HUES48 (cell line): ENCODE measurements around the gene CPB2.

Experiments used
- H3K27ac ChIP-seq: one replicate; pipeline ENCODE4 v1.7.0; 2013; ENCODE audit warnings: low read depth, low read length, inconsistent platforms
- H3K27me3 ChIP-seq: 2 replicates; pipeline ENCODE4 v1.6.1; 2013; ENCODE audit warnings: mild to moderate bottlenecking, low read length; ENCODE audit not compliant: control insufficient read depth, insufficient read depth
- H3K36me3 ChIP-seq: 2 replicates; pipeline ENCODE4 v1.6.1; 2013; ENCODE audit warnings: low read length; ENCODE audit not compliant: control insufficient read depth, insufficient read depth
- H3K4me1 ChIP-seq: 2 replicates; pipeline ENCODE4 v1.6.1; 2013; ENCODE audit warnings: mild to moderate bottlenecking, low read length; ENCODE audit not compliant: control insufficient read depth, insufficient read depth
- H3K4me3 ChIP-seq: 2 replicates; pipeline ENCODE4 v1.5.1; 2013; ENCODE audit warnings: mild to moderate bottlenecking, low read depth, low read length
- H3K9ac ChIP-seq: 2 replicates; pipeline ENCODE4 v1.6.1; 2013; ENCODE audit warnings: mild to moderate bottlenecking, low read depth, low read length, moderate library complexity
- H3K9me3 ChIP-seq: 2 replicates; pipeline ENCODE4 v1.6.1; 2013; ENCODE audit warnings: low read length; ENCODE audit not compliant: control insufficient read depth, insufficient read depth

CPB2 gene

GRCh38 chr13:46104868-46105267 lies at the start of gene CPB2:
Gene CPB2, minus strand, starts transcription at chr13:46105033. Its CDS starts 24 bp downstream, at chr13:46105009.
- no peak within 1 kb of the TSS for H3K4me3 ChIP-seq
- H3K27ac ChIP-seq: no peak within 1 kb of the TSS
- no peaks in the 10 kb centered on the region for H3K27me3 ChIP-seq
- no peaks in the 10 kb centered on the region for H3K36me3 ChIP-seq
- H3K4me1 ChIP-seq: no peaks in the 10 kb centered on the region
- no peak within 1 kb of the TSS for H3K9ac ChIP-seq
- H3K9me3 ChIP-seq: no peaks in the 10 kb centered on the region

GRCh38 chr13:46154136-46154801 lies 49.4 kb upstream of the CPB2 start:
- Histone ChIP-seq H3K4me1 (no peaks in the 10 kb centered on the region), H3K36me3 (no peaks in the 10 kb centered on the region)

GRCh38 chr13:46152627-46153328 lies 47.9 kb upstream of the CPB2 start:
- H3K9me3 ChIP-seq: no peaks in the 10 kb centered on the region
- no peak overlapping the region for H3K9ac ChIP-seq
- no peak overlapping the region for H3K4me3 ChIP-seq
- H3K4me1 ChIP-seq: peaks cover 9% of the 10 kb centered on the region
- no peak overlapping the region for H3K27ac ChIP-seq
- no peaks in the 10 kb centered on the region for H3K27me3 ChIP-seq
- no peaks in the 10 kb centered on the region for H3K36me3 ChIP-seq

More at GRCh38 chr13:46154136-46154801, 49.4 kb upstream of the CPB2 start:
- Histone ChIP-seq H3K4me3 (no peak overlapping the region), H3K9me3 (no peaks in the 10 kb centered on the region), H3K9ac (no peak overlapping the region), H3K27me3 (no peaks in the 10 kb centered on the region), H3K27ac (no peak overlapping the region)

GRCh38 chr13:46150134-46150693 lies 45.4 kb upstream of the CPB2 start:
- no peak overlapping the region for H3K4me3 ChIP-seq
- no peak overlapping the region for H3K9ac ChIP-seq
- no peaks in the 10 kb centered on the region for H3K9me3 ChIP-seq
- H3K4me1 ChIP-seq: peaks cover 23% of the 10 kb centered on the region
- H3K36me3 ChIP-seq: no peaks in the 10 kb centered on the region
- H3K27ac ChIP-seq: no peak overlapping the region
- H3K27me3 ChIP-seq: no peaks in the 10 kb centered on the region

GRCh38 chr13:46149272-46150133 lies 44.7 kb upstream of the CPB2 start:
- peaks cover 27% of the 10 kb centered on the region for H3K4me1 ChIP-seq
- H3K9ac ChIP-seq: no peak overlapping the region
- H3K27me3 ChIP-seq: no peaks in the 10 kb centered on the region
- H3K4me3 ChIP-seq: no peak overlapping the region
- H3K9me3 ChIP-seq: no peaks in the 10 kb centered on the region
- H3K27ac ChIP-seq: no peak overlapping the region
- no peaks in the 10 kb centered on the region for H3K36me3 ChIP-seq

GRCh38 chr13:46146898-46147297 lies 42.1 kb upstream of the CPB2 start:
- no peaks in the 10 kb centered on the region for H3K27me3 ChIP-seq
- H3K36me3 ChIP-seq: no peaks in the 10 kb centered on the region
- peaks cover 38% of the 10 kb centered on the region for H3K4me1 ChIP-seq
- H3K9me3 ChIP-seq: no peaks in the 10 kb centered on the region
- no peak overlapping the region for H3K27ac ChIP-seq
- H3K9ac ChIP-seq: no peak overlapping the region
- H3K4me3 ChIP-seq: no peak overlapping the region

- H3K4me1 ChIP-seq: peaks cover 38% of the 10 kb centered on the region
- no peaks in the 10 kb centered on the region for H3K36me3 ChIP-seq
- H3K27ac ChIP-seq: no peak overlapping the region
- H3K9ac ChIP-seq: no peak overlapping the region
- H3K9me3 ChIP-seq: no peaks in the 10 kb centered on the region
- no peaks in the 10 kb centered on the region for H3K27me3 ChIP-seq
- no peak overlapping the region for H3K4me3 ChIP-seq
These were observed 41.1 kb upstream of the CPB2 start for GRCh38 chr13:46145950-46146349.

- Histone ChIP-seq H3K9me3 (no peaks in the 10 kb centered on the region), H3K4me1 (peaks cover 38% of the 10 kb centered on the region), H3K27ac (no peak overlapping the region), H3K36me3 (no peaks in the 10 kb centered on the region), H3K27me3 (no peaks in the 10 kb centered on the region), H3K4me3 (no peak overlapping the region), H3K9ac (no peak overlapping the region)
These were observed 40.3 kb upstream of the CPB2 start for GRCh38 chr13:46145135-46145534.

- Histone ChIP-seq H3K4me3 (no peak overlapping the region), H3K27ac (no peak overlapping the region), H3K36me3 (no peaks in the 10 kb centered on the region), H3K9ac (no peak overlapping the region), H3K27me3 (no peaks in the 10 kb centered on the region), H3K4me1 (peaks cover 34% of the 10 kb centered on the region), H3K9me3 (no peaks in the 10 kb centered on the region)
These were observed 38.4 kb upstream of the CPB2 start for GRCh38 chr13:46143184-46143701.

GRCh38 chr13:46142776-46143175 lies 37.9 kb upstream of the CPB2 start:
- Histone ChIP-seq H3K36me3 (no peaks in the 10 kb centered on the region), H3K9me3 (no peaks in the 10 kb centered on the region), H3K4me3 (no peak overlapping the region), H3K9ac (no peak overlapping the region), H3K4me1 (peaks cover 29% of the 10 kb centered on the region), H3K27me3 (no peaks in the 10 kb centered on the region), H3K27ac (no peak overlapping the region)
